Panc1 (cell line): ENCODE results near the gene PCDH10.

Experiments
- CTCF ChIP-seq: fragments of 450-650 bp; IDR thresholded peaks from 2 replicates; pipeline ENCODE4 v1.5.1; 2017; ENCODE audit warnings: mild to moderate bottlenecking
- POLR2AphosphoS5 ChIP-seq: IDR thresholded peaks from 2 replicates; pipeline ENCODE4 v1.6.1; 2012; ENCODE audit warnings: mild to moderate bottlenecking, low read depth, low read length, moderate library complexity
- SIN3A ChIP-seq: IDR thresholded peaks from 2 replicates; pipeline ENCODE4 v1.6.1; 2012; ENCODE audit warnings: low read depth, mild to moderate bottlenecking, low read length, moderate library complexity, borderline replicate concordance; ENCODE audit not compliant: insufficient read depth
- TCF7L2 ChIP-seq: IDR thresholded peaks from 2 replicates; pipeline ENCODE4 v1.6.1; 2011; ENCODE audit warnings: mild to moderate bottlenecking, low read depth, low read length, inconsistent platforms
- TF ChIP-seq, protein P1 (sequence below), 2 experiments: IDR thresholded peaks; 2 replicates each; pipeline ENCODE4 v1.6.1; 2011 to 2012; ENCODE audit warnings: low read depth in 2 of 2, control low read depth in 1 of 2, low read length in 1 of 2, mild to moderate bottlenecking in 1 of 2, moderate library complexity in 1 of 2; ENCODE audit not compliant: insufficient read depth in 1 of 2

DNA sequence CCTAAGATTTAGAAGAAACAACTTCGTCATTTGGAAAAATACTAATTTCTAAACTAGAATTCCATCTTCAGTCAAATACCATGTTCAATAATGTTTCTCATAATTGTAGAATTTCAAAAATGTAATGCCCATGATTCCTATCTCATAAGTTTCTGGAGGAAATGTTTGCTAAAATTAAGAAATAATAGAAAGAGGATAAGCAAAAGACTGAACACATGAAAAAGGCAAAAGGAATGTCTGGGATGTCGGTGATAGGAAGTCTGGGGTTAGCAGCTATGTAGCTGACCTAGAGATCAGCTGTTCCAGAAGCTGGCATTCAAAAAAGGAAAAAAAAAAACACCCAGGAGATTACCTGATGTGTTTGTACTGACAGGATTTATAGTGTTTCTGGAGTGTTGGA is 18.9 kb upstream of the PCDH10 start:
- no peak for TF ChIP-seq CTCF
- no peak for TF ChIP-seq POLR2AphosphoS5
- TF ChIP-seq TCF7L2 = no peak
- TF ChIP-seq, protein P1, sequence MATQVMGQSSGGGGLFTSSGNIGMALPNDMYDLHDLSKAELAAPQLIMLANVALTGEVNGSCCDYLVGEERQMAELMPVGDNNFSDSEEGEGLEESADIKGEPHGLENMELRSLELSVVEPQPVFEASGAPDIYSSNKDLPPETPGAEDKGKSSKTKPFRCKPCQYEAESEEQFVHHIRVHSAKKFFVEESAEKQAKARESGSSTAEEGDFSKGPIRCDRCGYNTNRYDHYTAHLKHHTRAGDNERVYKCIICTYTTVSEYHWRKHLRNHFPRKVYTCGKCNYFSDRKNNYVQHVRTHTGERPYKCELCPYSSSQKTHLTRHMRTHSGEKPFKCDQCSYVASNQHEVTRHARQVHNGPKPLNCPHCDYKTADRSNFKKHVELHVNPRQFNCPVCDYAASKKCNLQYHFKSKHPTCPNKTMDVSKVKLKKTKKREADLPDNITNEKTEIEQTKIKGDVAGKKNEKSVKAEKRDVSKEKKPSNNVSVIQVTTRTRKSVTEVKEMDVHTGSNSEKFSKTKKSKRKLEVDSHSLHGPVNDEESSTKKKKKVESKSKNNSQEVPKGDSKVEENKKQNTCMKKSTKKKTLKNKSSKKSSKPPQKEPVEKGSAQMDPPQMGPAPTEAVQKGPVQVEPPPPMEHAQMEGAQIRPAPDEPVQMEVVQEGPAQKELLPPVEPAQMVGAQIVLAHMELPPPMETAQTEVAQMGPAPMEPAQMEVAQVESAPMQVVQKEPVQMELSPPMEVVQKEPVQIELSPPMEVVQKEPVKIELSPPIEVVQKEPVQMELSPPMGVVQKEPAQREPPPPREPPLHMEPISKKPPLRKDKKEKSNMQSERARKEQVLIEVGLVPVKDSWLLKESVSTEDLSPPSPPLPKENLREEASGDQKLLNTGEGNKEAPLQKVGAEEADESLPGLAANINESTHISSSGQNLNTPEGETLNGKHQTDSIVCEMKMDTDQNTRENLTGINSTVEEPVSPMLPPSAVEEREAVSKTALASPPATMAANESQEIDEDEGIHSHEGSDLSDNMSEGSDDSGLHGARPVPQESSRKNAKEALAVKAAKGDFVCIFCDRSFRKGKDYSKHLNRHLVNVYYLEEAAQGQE (IDR thresholded peaks at IDR 0.05; ENCODE audit: insufficient read depth in 1 of 2, low read depth in 2 of 2, low read length in 1 of 2) = no peak
- no peak for TF ChIP-seq SIN3A
